Measurements from ENCODE around the gene FAXC.
"Not testable (repeated sequence)": the region's sequence is repeated elsewhere in the genome, so short reads cannot be mapped to it uniquely, and the experiment has no call there.

The FAXC gene

DNA sequence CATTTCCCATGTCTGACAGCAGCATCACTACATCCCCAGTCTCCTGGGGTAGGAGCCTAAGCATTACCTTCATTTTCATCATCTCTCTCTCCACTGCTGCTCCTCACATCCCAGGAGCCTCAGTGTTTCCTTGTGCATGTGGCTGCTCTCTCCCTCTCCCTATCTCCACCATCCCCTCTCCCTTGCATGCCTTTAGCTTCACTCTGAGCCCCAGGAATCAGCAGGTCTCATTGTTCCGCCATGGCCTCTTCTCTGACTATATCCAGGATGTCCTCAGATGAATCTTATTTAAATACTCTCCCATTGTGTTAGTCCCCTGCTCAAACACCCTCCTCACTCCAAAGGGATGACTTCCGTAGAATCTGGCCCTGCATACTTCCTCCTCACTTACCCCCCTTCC, 79.4 kb downstream of the FAXC start:
- TF ChIP-seq, protein P1, sequence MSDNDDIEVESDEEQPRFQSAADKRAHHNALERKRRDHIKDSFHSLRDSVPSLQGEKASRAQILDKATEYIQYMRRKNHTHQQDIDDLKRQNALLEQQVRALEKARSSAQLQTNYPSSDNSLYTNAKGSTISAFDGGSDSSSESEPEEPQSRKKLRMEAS (IDR thresholded peaks at IDR 0.05; ENCODE audit: low read depth, low read length), result no peak
- TF ChIP-seq, protein P2, sequence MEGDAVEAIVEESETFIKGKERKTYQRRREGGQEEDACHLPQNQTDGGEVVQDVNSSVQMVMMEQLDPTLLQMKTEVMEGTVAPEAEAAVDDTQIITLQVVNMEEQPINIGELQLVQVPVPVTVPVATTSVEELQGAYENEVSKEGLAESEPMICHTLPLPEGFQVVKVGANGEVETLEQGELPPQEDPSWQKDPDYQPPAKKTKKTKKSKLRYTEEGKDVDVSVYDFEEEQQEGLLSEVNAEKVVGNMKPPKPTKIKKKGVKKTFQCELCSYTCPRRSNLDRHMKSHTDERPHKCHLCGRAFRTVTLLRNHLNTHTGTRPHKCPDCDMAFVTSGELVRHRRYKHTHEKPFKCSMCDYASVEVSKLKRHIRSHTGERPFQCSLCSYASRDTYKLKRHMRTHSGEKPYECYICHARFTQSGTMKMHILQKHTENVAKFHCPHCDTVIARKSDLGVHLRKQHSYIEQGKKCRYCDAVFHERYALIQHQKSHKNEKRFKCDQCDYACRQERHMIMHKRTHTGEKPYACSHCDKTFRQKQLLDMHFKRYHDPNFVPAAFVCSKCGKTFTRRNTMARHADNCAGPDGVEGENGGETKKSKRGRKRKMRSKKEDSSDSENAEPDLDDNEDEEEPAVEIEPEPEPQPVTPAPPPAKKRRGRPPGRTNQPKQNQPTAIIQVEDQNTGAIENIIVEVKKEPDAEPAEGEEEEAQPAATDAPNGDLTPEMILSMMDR (IDR thresholded peaks at IDR 0.05; ENCODE audit: low read depth, low read length), result no peak
- no peak for DNase-seq (ENCODE audit: low read depth)
- no peak overlapping the region for H3K4me3 ChIP-seq (ENCODE audit: low read depth, low read length)

GRCh38 chr6:99269207-99269606, 80.3 kb downstream of the FAXC start:
- H3K4me3 ChIP-seq (ENCODE audit: low read depth, low read length), result no peak overlapping the region
- DNase-seq (ENCODE audit: low read depth), result no peak
- no peak for TF ChIP-seq POLR2A (IDR thresholded peaks at IDR 0.05; ENCODE audit: extremely low read depth, insufficient read length)
- TF ChIP-seq, protein P1 (IDR thresholded peaks at IDR 0.05; ENCODE audit: low read depth, low read length), result no peak
- TF ChIP-seq MYC (IDR thresholded peaks at IDR 0.05; ENCODE audit: low read depth, low read length), result no peak
- TF ChIP-seq, protein P2 (IDR thresholded peaks at IDR 0.05; ENCODE audit: low read depth, low read length), result no peak

- not testable (repeated sequence) for DNase-seq (ENCODE audit: low read depth); H3K4me3 ChIP-seq (ENCODE audit: low read depth, low read length)
These were observed 82.5 kb downstream of the FAXC start for GRCh38 chr6:99266996-99267395.

DNA sequence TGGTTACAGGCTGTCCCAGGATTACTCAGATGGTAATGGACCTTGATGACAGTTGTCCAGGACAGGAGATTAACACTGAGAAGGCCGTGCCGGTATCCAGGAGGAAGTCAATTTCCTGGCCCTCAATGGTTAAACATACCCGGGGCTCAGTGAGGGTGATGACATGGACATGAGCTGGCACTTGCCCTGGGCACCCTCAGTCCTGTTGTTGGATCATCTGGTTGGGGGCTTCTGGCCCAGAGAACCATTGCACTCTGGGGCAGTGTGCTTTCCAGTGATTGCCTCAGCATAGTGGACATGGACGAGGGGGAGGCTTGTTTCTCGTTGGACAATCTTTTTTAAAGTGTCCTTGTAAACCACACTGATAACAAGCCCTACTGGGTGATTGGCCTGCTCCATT, 84.0 kb downstream of the FAXC start:
- not testable (repeated sequence) for DNase-seq (ENCODE audit: low read depth); H3K4me3 ChIP-seq (ENCODE audit: low read depth, low read length)

DNA sequence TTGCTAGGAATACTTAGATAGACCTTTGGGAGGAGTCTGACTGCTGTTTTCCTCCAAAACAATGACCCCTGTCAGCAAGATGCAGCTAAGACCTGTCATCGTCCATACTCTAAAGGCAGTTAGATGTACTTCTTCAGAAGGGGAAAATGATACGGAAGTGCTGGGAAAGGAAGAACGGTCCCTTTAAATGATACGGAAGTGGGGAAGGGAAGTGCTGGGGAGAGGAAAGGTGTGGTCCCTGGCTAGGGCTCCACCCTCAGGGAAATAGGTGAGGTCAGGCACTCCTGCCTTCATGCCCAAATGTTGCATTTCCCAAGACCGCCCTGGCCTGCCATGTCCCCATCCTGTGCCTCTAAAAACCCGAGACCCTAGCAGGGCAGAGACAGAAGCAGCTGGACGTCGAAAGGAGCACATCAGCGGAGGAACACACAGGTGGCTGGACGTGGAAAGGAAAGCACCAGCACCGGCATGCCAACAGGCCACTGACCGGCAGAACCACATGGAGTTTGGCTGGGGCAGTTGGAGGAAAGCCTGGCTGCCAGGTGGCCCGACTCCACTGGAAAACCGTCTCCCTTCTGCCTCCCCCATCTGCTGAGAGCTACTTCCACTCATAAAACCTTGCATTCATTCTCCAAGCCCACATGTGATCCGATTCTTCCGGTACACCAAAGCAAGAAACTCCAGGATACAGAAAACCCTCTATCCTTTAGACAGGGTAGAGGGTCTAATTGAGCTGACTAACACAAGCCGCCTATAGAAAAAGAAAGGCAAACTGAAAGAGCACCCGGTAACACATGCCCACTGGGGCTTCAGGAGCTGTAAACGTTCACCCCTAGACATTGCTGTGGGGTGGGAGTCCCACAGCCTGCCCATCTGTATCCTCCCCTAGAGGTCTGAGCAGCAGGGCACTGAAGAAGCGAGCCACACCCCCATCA, 94.6 kb downstream of the FAXC start:
- H3K4me3 ChIP-seq (ENCODE audit: low read depth, low read length), result no peak overlapping the region
- DNase-seq (ENCODE audit: low read depth), result no peak
- TF ChIP-seq, protein P1 (IDR thresholded peaks at IDR 0.05; ENCODE audit: low read depth, low read length), result no peak
- TF ChIP-seq MYC (IDR thresholded peaks at IDR 0.05; ENCODE audit: low read depth, low read length), result no peak
- TF ChIP-seq, protein P2 (IDR thresholded peaks at IDR 0.05; ENCODE audit: low read depth, low read length), result no peak
- no peak for TF ChIP-seq POLR2A (IDR thresholded peaks at IDR 0.05; ENCODE audit: extremely low read depth, insufficient read length)

- TF ChIP-seq POLR2A (IDR thresholded peaks at IDR 0.05; ENCODE audit: extremely low read depth, insufficient read length), result no peak
- TF ChIP-seq, protein P2 (IDR thresholded peaks at IDR 0.05; ENCODE audit: low read depth, low read length), result no peak
- TF ChIP-seq, protein P1 (IDR thresholded peaks at IDR 0.05; ENCODE audit: low read depth, low read length), result no peak
- TF ChIP-seq MYC (IDR thresholded peaks at IDR 0.05; ENCODE audit: low read depth, low read length), result no peak
- DNase-seq (ENCODE audit: low read depth), result no peak
- H3K4me3 ChIP-seq (ENCODE audit: low read depth, low read length), result no peak overlapping the region
These were observed 96.2 kb downstream of the FAXC start for GRCh38 chr6:99253271-99253670.

DNA sequence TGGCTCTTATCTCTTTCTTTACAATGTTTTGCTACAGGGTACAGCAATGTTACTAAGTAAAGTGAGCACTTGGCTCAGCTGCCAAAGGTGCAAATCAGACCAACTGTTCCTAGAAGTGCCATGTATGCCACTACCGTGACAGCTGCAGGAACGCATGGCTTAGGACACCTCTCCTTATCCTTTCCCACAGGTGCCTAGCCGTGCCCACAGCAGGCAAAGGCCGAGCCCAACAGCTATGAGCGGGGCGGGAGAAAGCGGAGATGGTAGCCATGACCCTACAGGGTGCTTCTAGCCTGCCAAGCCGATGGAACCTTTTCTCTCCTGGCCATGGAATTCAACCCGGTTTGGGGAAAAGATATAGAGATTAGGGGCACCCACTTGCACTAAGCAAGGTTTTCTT, 97.1 kb downstream of the FAXC start:
- DNase-seq (ENCODE audit: low read depth), result no peak
- TF ChIP-seq POLR2A (IDR thresholded peaks at IDR 0.05; ENCODE audit: extremely low read depth, insufficient read length) (no peak), MYC (IDR thresholded peaks at IDR 0.05; ENCODE audit: low read depth, low read length) (no peak)
- TF ChIP-seq, protein P1 (IDR thresholded peaks at IDR 0.05; ENCODE audit: low read depth, low read length), result no peak
- TF ChIP-seq, protein P2 (IDR thresholded peaks at IDR 0.05; ENCODE audit: low read depth, low read length), result no peak
- H3K4me3 ChIP-seq (ENCODE audit: low read depth, low read length), result no peak overlapping the region
